ELR (cell line): ENCODE data around the gene CAPN15.
A peak's percentile ranks its signal among the peaks of the same experiment; 100 is the strongest.

Experiments
- DNase-seq: peaks from one replicate; pipeline ENCODE4 v3.0.0-alpha.2; 2015; ENCODE audit warnings: low read depth

Gene CAPN15

DNA sequence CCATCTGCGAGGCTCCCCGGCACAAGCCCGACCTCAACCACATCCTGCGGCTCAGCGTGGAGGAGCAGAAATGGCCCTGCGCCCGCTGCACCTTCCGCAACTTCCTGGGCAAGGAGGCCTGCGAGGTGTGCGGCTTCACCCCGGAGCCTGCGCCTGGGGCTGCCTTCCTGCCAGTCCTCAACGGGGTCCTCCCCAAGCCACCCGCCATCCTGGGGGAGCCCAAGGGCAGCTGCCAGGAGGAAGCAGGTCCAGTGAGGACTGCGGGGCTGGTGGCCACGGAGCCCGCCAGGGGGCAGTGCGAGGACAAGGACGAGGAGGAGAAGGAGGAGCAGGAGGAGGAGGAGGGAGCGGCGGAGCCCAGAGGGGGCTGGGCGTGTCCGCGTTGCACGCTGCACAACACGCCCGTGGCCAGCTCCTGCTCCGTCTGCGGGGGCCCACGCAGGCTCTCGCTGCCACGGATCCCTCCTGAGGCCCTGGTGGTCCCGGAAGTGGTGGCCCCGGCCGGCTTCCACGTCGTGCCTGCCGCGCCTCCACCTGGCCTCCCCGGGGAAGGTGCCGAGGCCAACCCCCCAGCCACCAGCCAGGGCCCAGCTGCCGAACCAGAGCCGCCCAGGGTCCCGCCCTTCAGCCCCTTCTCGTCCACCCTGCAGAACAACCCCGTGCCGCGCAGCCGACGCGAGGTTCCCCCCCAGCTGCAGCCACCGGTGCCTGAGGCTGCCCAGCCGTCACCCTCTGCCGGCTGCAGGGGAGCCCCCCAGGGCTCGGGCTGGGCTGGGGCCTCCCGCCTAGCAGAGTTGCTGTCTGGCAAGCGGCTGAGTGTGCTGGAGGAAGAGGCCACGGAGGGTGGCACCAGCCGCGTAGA, 19.6 kb downstream of the CAPN15 start:
- DNase-seq, result peak; percentile 33

DNA sequence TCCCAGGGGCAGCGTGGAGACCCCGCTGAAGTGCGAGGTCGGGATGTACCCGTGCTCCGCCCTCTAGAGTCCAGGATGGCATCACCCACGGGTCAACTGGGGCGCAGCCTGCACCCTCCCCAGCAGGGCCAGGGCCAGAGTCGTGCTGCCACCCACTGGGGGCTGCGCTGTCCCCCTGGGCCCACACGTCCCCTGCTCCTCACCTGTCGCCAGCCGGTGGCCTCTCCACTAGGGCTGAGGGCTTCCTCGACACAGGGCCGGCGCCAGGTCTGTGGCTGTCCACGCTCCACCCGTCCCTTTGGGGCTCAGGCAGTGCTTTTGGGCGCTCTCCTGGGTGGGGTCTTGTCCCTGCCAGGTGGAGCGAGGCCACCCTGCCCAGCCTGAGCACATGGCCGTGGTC, 21.1 kb downstream of the CAPN15 start:
- DNase-seq, result no peak

DNA sequence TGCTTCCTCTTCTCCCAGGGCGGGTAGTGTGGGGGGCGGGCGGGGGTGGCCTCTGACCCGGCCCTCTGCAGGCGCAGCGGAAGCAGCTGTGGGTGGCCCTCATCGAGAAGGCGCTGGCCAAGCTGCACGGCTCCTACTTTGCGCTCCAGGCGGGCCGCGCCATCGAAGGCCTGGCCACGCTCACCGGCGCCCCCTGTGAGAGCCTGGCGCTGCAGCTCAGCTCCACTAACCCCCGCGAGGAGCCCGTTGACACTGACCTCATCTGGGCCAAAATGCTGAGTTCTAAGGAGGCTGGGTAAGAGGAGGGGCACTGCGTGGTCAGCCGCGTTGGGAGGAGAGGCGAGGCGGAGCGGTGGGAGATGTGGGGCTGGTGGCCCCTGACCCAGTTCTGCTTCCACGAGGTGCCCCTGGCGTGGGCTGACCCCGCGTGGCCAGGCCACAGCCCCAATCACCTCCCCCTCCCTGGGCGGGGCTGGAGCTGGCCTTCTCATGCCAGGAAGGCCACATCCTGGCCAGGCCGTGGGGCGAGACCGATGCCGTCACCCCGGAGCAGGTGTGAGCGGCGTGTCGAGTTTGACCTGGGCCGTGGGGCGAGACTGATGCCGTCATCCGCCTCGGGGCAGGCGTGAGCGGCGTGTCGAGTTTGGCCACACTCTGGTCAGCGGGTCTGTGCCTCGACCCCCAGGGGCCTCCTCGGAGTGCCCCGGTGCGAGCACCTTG, 22.2 kb downstream of the CAPN15 start:
- no peak for DNase-seq

DNA sequence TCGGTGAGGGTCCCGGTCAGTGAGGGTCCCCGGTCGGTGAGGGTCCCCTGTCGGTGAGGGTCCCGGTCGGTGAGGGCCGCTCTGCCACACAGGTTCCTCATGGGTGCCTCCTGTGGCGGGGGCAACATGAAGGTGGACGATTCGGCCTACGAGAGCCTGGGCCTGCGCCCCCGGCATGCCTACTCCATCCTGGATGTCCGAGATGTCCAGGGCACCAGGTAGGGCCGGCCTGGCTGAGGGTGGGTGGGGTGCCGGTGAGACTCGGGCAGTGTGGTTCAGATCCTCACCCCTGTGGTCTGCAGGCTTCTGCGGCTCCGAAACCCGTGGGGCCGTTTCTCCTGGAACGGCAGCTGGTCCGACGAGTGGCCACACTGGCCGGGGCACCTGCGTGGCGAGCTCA, 23.7 kb downstream of the CAPN15 start:
- no peak for DNase-seq

DNA sequence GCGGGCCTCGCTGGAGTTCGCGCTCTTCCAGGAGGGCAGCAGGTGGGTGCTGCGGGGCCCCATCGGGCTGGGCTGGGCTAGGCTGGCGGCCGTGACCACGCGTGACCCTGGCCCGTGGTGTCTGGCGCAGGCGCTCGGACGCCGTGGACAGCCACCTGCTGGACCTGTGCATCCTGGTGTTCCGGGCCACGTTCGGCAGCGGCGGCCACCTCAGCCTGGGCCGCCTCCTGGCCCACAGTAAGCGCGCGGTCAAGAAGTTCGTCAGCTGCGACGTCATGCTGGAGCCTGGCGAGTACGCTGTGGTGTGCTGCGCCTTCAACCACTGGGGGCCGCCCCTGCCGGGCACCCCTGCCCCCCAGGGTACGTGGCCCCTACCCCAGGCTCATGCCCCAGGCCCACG, 24.7 kb downstream of the CAPN15 start:
- no peak for DNase-seq

DNA sequence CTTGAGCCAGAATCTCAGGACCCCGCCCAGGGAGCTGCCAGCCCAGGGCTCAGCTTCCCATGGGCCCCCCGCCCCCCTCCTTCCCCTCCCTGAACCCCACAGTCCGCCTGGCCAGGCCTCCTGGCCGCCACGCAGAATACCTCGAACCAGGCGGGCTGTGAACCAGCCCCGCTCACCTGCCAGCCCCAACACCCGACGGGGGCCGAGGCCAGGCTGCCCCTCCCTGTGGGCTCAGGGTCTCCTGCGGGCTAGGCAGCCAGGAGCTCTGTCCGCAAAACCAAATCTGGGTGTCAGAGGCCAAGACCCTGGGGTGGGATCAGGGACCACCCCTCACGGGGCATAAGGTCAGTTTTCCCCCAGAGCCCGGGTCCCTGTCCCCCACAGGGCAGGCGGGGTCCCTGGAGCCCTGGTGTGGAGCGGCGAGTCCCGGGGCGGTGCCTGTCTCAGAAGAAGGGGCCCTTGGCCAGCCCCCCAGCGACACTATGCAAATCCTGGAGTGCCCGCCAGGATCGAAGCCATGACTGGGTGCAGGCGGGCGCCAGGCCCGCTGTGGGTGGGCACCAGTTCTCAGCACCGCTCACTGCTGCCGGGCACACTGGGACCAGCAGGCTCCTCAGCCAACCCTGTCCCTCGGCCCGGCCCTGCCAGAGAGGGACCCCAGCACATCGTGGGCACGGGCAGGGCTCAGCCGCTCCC, 26.2 kb downstream of the CAPN15 start:
- no peak for DNase-seq

DNA sequence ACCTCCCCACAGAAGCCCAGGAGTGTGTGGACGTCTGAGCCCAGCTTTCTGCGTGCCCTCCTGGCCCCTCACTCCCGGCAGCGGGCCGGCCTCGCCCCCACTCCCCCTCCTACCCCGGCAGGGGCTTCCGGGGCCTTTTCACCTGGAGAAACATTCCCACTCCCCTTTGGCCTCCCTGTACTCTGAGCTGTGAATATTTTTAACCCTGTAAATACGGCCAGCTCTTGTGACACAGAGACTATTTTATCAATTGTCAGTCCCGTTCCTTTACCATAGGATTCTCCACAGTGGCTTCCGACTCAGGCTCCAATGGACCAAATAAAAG, 26.7 kb downstream of the CAPN15 start:
- no peak for DNase-seq

DNA sequence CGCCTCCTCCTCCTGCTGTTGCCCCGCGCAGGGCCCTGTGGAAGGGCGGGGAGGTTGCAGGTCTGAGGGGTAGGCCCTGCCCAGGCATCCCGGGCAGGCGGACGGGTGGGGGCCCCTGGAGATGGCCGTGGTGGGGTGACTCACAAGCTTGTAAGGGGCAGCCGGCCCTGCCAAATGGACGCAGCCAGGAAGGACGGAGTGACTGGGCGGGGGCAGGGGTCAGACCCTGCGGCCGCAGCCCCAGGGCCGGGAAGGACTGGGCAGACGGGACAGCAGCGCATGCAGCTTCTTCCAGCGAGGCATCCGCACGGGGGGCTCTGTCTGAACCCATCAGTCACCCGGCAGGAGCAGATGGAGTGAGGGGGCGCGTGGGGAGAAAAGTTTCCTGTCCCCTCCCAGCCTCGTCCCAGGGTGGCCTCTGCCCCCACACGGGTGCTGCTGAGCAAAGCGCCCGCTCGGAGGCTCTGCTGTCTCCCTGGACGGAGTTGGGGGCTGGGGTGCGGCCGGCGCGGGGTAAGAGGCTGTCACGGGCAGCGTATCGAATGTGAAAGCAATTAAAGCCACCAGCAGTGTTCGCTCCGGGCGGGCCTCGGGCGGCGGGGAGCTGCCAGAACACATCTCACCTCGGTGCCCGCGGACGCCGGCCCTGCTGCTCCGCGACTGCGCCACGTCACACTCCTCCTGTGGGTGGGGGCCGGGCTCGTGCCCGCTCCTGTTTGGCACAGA, 27.3 kb downstream of the CAPN15 start:
- peak; percentile 89 for DNase-seq

DNA sequence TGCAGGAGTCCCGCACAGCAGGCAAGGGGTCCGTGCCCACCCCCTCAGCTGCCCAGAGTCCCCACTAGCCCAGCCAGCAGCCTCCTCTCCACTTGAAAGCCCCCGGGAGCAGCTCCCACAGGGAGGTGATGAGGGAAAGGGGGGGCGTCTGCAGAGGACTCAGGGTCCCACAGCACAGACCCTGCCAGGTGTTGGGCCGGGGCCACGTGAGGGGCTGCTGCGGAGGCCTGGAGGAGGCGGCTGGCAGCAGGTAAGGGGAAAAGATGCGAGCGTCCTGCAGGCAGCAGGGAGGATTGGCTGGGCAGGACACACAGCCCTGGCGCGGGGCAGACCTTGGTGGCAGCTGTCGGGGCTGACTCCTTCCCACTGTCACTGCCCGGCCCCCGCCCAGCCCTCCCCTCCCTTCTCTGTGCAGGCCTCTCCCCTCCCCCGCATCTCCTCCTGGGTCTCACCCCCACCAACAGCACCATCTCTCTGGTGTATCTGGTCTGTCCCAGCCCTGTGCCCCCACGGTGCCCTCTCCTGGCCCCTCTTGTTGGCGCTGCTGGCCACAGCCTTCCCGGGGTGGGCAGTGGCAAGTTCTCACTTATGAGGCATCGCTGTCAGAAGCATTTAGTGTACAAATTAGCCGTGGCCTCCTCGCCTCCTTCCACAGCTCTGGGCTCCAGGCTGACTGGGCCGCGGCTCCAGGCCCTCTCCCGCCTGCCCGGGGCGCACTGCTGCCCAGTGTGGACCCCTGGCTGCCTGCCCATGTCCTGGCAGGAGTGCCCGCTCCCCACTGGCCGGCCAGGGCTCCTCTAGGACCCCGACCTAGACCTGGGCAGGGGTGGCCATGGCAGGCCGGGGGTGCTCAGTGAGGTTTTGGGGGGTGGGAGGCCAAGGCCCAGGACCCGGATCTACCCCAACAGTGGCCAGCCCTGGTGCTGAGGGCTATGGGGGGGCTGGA, 28.3 kb downstream of the CAPN15 start:
- DNase-seq, result no peak

DNA sequence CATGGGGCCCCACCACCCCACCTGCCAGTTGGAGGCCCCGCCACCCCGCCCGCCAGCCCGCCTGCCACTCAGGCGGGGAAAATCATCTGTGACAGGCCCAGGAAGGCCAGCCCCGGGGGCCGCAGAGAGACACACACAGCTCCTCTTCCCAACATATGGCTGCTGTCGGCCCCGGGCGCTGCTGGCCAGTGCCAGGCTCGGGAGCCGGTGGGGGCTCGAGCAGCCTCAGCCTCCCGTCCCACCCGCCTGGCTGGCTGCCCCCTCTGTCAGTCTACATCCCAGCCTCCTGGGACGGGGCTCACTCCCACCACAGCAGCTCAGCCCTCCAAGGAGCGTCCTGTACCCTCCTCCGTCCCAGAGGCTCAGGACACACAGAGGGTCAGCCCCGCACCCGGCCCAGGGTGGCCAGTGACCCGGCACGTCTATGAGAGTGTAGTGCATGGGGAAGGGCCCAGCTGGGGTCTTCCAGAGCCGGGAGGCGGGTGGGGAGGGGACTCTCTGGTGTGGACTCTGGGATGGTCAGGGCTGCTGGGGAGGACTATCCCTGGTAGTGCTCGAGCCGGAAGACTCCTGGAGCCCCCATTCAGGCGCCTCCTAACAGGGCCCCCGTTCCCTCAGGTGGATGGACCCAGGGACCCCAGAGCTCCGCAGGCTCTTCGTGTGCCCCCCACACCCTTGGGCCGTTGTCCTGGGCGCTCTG, 29.1 kb downstream of the CAPN15 start:
- DNase-seq, result no peak

DNA sequence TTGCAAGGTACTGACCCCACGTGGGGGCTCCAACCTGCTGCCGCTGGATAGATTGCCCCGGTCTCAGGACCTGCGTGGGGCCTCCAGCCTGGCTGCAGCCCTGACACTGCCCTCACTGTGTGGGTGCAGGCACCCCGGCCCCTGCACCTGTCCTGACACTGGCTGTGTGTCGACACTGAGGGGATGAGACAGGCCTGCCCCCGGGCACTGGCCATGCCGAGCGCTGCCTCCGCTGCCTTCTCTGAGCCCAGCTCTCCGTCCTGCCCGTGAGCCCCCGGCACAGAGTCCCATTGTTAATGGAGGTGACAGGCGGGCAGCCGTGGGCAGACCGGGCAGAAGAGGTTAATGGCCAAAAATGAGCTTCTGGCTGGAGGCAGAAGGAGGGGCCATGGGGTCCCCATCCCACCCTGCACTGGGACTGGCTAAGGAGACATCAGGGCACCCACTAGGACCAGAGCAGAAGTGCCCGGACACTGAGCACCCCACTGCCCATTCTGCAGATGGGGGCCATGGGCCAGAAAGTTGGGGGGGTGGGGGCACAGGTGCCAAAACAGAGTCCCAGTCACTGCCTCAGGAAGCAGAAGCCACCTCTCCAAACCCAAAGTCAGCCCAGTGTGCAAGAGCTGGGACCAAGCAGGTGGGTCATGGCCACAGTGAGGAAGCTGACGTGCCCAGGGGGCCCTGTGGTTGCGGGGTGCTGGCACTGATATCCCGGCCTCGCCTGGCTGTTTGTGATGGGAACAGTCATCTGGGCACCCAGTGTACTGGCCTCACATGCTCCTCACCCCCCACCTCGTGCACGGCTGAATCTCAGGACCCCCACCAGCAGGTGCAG, 30.2 kb downstream of the CAPN15 start:
- no peak for DNase-seq

DNA sequence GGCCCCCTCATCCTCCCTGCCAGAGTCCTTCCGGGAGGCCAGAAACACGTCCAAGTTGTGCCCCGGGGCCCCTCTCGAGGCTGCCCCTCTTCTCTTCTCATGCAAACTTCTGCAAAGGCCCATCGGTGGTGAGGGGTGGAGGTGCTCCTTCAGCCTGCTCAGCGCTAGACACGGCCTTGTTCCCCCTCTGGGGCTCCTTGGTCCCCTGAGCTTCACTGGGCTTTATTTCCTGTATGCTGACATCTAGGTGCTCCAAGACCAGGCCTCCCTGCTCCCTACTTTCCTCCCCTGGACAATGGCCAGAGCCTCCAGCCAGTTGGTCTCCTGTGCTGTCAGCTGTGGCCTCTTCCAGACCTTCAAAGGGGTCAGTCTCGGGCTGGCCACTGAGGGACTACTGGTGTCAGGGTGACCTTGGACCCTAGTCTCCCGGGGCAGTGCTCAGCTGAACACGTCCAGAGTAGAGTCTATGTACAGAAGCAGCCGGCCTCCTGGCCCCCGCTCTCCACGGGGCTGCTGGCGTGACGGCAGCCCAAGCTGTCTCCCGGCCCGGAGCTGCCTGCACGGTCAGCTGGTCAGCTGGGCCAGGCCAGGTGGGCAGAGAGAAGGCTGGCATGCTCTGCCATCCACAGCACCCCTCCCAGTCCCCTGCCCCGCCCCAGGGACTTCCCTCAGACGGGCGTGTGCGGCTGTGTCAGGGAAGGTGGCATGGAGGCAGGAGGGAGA, 30.9 kb downstream of the CAPN15 start:
- no peak for DNase-seq

DNA sequence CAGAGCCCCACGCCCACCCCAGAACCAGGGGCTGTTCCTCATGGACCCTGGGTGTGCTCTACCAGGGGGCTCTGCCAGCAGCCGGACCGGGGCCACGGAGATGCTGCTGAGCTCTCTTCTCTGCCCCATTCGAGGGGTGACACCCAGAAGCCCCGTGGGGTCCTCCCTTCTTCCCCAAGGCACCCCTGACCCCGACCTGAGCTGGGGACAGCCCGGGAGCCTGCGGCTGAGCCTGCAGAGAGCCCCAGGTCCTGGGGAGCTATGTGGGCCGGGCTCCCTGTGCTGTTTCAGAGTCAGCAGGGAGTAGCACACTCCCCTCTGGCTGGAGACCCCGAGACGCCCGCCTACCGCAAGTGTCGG, 31.5 kb downstream of the CAPN15 start:
- no peak for DNase-seq

DNA sequence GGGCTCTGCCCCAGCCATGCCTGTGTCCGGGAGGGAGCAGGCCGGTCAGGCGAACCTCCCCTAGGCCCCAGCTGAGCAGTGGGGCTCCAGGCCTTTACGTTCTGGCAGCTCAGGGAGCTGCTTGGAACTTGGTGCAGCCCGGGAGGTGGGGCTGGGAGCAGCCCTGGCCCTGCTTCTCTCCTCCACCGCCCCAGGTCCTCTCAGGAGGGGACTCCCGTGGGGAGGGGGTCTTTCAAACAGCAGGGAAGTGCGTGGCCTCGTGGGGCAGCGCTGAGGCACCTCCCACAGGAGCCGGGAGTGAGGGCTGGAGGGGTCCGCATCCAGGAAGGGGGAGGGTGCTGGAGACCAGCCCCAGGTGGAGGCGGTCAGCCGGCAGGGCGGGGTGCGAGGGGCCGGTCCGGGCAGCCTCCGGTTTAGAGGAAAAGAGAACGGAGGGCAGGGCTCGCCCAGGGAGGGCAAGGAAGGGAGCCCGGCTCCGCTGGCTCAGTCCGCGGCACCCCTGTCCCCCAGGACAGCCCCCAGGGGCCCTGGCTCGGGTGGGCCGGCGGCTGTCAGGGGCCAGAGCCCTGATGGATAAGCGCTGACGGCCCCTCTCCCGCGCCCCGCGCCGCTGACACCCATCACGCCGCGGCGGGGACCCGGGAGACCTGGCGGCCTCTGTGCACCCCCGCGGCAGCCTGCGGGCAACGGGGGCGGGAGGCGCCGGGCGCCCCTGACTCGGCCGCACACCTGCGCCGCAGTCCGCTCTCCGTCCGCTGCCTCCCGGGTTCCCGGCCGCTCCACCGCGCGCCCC, 32.1 kb downstream of the CAPN15 start:
- DNase-seq, result no peak

DNA sequence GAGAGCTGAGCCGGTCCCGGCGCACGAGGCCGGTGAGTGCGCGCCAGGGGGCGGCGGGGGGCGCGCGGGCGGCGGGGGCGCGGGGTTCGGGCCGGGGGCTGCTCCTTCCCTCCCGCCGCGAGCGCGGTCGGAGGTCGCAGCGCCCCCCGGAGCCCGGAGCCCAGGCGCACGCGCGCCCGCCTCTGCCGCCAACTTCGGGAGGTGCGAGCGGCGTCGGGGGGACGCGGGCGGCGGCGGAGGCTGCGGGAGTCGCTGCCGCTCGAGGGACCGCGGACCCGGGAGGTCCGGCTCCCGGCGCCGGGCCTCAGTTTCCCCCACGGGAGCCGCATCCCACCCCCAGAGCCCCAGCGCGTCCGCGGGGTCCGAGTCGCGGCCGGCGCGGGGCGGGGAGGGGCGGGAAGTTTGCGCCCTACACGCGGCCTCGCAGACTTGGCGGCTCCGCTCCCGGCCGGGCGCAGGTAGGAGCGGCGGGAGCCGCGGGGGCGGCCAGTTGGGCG, 32.7 kb downstream of the CAPN15 start, which contains the start of gene PRR35:
Gene PRR35 (plus strand): TSS at position 191 of the 497 bp plus-strand sequence. CDS start 2,901 bp downstream, outside the sequence.
- no peak for DNase-seq

DNA sequence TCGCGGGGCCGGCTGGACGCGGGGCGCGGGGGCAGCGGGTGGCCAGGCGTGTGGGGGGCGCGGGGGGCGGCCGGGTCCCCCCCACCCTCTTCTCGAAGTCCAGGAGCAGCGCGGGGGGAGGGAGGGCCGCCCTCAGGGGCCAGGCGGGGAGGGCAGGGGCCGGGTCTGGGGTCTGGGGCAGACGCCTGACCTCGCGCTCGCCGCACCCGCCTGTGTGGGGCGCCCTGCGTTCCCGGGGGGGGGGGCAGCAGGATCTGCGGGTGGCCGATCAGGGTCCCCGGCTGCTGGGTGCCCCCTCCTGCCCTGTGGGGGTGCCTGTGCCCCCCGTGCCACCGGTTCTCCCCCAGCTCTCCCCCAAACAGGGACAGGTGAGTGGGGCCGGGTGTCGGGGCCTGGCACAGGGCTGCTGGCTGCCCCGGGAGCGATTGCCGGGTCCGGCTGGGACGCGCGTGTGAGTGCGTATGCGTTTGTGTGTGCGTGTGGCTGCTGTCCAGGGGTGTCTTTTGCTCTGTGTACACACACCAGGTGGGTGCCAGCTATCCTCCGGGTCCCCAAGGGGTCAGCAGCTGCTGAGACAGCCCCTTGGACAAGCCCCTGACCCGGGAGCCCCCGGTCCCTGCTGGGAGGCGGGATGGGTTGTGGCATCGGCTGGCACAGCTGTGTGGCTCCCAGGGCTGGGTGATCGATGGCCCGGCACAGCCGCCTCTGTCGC, 33.3 kb downstream of the CAPN15 start:
- no peak for DNase-seq

DNA sequence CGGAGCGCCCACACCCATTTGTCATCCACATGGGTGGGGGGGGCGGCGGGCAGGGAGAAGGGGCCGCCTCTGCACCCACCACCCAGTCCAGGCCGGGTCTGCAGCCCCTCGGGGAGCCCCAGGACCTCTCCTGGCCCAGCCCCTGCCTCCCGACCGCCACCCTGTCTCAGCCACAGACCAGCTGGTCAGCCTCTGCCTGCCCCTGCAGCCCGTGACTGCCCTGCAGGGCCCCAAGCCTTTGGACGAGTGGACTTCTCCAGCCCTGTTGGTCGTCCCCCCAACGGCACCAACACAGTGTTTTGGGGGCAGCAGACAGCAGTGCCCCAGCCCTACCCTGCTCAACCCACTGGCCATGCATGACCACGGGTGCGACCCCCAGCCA, 33.9 kb downstream of the CAPN15 start:
- DNase-seq, result no peak
